ENCODE data around the gene NPY2R.

The NPY2R gene

GRCh38 chr4:155208258-155209054 is at the start of gene NPY2R:
TSS of gene NPY2R (plus strand) at chr4:155208636. CDS start at chr4:155213940, 5,304 bp downstream.
- Histone ChIP-seq H3K4me1 (ENCODE audit: control insufficient read depth in 2 of 2, insufficient read depth in 2 of 2, low read length in 2 of 2) (no peaks in the 10 kb centered on the region), H3K27me3 (ENCODE audit: control insufficient read depth in 2 of 2, insufficient read depth in 2 of 2, low read length in 2 of 2) (peaks cover 26 to 32% of the 10 kb centered on the region in 2 donors), H3K4me3 (ENCODE audit: low read length in 2 of 2) (peak within 1 kb of the TSS in 1 of 2 donors; percentile 18), H3K27ac (ENCODE audit: low read depth in 2 of 2, low read length in 2 of 2) (no peak within 1 kb of the TSS), H3K9me3 (ENCODE audit: control insufficient read depth in 2 of 2, low read length in 2 of 2) (no peaks in the 10 kb centered on the region), H3K36me3 (ENCODE audit: control insufficient read depth in 2 of 2, insufficient read depth in 2 of 2, low read length in 2 of 2) (no peaks in the 10 kb centered on the region), H3K9ac (ENCODE audit: low read depth in 1 of 2, low read length in 2 of 2) (peak within 1 kb of the TSS in 1 of 2 donors; percentile 1)

DNA sequence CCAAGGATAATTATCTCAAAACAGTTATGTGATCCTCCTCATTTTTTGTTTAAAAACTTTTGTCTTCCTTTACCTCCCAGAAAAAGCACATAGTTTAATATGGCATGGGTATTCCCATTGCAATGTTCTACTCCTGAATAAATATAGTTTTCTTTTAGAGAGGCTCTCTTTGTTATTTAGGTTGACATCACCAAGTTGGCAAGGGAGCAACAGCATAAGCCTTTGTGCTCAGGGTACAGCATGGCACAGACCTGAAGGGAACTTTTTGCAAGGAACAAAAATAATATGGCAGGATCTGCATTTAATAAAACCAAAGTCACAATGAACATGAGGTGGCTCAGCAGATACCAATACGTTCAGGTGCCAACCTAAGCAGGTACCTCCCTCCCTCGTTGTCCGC is 47.1 kb upstream of the NPY2R start:
- Histone ChIP-seq H3K4me3 (ENCODE audit: low read length in 2 of 2) (no peak overlapping the region), H3K27me3 (ENCODE audit: control insufficient read depth in 2 of 2, insufficient read depth in 2 of 2, low read length in 2 of 2) (no peaks in the 10 kb centered on the region), H3K9me3 (ENCODE audit: control insufficient read depth in 2 of 2, low read length in 2 of 2) (no peaks in the 10 kb centered on the region), H3K36me3 (ENCODE audit: control insufficient read depth in 2 of 2, insufficient read depth in 2 of 2, low read length in 2 of 2) (no peaks in the 10 kb centered on the region), H3K27ac (ENCODE audit: low read depth in 2 of 2, low read length in 2 of 2) (no peak overlapping the region), H3K9ac (ENCODE audit: low read depth in 1 of 2, low read length in 2 of 2) (no peak overlapping the region), H3K4me1 (ENCODE audit: control insufficient read depth in 2 of 2, insufficient read depth in 2 of 2, low read length in 2 of 2) (no peaks in the 10 kb centered on the region)

DNA sequence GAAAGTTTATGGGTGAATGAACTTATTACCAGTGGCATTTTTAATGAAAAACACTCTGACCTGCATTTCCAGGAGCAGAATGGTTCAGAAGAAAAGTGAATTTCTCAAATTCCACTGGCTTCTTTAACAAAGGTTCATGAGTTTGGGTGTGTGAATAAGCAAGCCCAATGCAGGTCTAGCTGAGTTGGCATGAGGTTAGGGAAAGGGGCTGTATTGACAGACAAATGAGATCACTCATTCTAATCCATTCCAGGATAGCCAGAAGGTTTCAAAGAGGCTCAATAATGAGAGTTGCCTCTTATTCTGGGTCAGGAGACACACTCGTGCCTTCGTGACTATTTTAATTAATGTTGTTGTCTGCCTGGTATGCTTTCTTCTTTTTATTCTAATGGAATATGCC is 43.7 kb upstream of the NPY2R start:
- H3K9ac ChIP-seq (ENCODE audit: low read depth in 1 of 2, low read length in 2 of 2): no peak overlapping the region
- H3K27ac ChIP-seq (ENCODE audit: low read depth in 2 of 2, low read length in 2 of 2): no peak overlapping the region

DNA sequence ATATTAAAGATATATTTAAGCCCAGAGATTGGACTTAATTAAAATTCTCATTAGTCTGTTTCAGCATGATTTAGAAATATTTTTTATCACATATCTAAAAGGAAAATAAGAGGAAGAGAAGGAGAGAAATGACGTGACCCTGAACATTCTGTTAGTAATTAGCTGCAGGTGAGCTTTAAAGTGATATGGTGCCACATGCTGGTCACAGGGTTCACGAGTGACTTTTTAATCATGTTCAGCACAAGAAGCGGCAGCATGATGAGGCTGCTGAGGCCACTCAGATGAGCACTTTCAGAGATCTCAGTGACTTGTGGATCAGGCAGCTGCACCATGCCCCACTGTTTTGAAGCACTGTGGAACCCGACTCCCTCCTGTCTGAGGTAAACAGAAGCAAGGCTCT is 37.9 kb upstream of the NPY2R start:
- Histone ChIP-seq H3K36me3 (ENCODE audit: control insufficient read depth in 2 of 2, insufficient read depth in 2 of 2, low read length in 2 of 2) (no peaks in the 10 kb centered on the region), H3K27ac (ENCODE audit: low read depth in 2 of 2, low read length in 2 of 2) (no peak overlapping the region), H3K4me1 (ENCODE audit: control insufficient read depth in 2 of 2, insufficient read depth in 2 of 2, low read length in 2 of 2) (no peaks in the 10 kb centered on the region), H3K27me3 (ENCODE audit: control insufficient read depth in 2 of 2, insufficient read depth in 2 of 2, low read length in 2 of 2) (no peaks in the 10 kb centered on the region), H3K4me3 (ENCODE audit: low read length in 2 of 2) (no peak overlapping the region), H3K9ac (ENCODE audit: low read depth in 1 of 2, low read length in 2 of 2) (no peak overlapping the region), H3K9me3 (ENCODE audit: control insufficient read depth in 2 of 2, low read length in 2 of 2) (no peaks in the 10 kb centered on the region)

More for the DNA sequence above, 43.7 kb upstream of the NPY2R start:
- Histone ChIP-seq H3K9me3 (ENCODE audit: control insufficient read depth in 2 of 2, low read length in 2 of 2) (no peaks in the 10 kb centered on the region), H3K27me3 (ENCODE audit: control insufficient read depth in 2 of 2, insufficient read depth in 2 of 2, low read length in 2 of 2) (no peaks in the 10 kb centered on the region), H3K4me3 (ENCODE audit: low read length in 2 of 2) (no peak overlapping the region), H3K4me1 (ENCODE audit: control insufficient read depth in 2 of 2, insufficient read depth in 2 of 2, low read length in 2 of 2) (no peaks in the 10 kb centered on the region), H3K36me3 (ENCODE audit: control insufficient read depth in 2 of 2, insufficient read depth in 2 of 2, low read length in 2 of 2) (no peaks in the 10 kb centered on the region)

- Histone ChIP-seq H3K4me3 (ENCODE audit: low read length in 2 of 2) (no peak overlapping the region), H3K36me3 (ENCODE audit: control insufficient read depth in 2 of 2, insufficient read depth in 2 of 2, low read length in 2 of 2) (no peaks in the 10 kb centered on the region), H3K27me3 (ENCODE audit: control insufficient read depth in 2 of 2, insufficient read depth in 2 of 2, low read length in 2 of 2) (no peaks in the 10 kb centered on the region), H3K4me1 (ENCODE audit: control insufficient read depth in 2 of 2, insufficient read depth in 2 of 2, low read length in 2 of 2) (no peaks in the 10 kb centered on the region), H3K9ac (ENCODE audit: low read depth in 1 of 2, low read length in 2 of 2) (no peak overlapping the region), H3K27ac (ENCODE audit: low read depth in 2 of 2, low read length in 2 of 2) (no peak overlapping the region), H3K9me3 (ENCODE audit: control insufficient read depth in 2 of 2, low read length in 2 of 2) (no peaks in the 10 kb centered on the region)
Measured at GRCh38 chr4:155173371-155173770, 35.1 kb upstream of the NPY2R start.

GRCh38 chr4:155174668-155175067 is 33.8 kb upstream of the NPY2R start:
- H3K9ac ChIP-seq (ENCODE audit: low read depth in 1 of 2, low read length in 2 of 2): no peak overlapping the region
- no peak overlapping the region for H3K4me3 ChIP-seq (ENCODE audit: low read length in 2 of 2)
- H3K27ac ChIP-seq (ENCODE audit: low read depth in 2 of 2, low read length in 2 of 2): no peak overlapping the region
- no peaks in the 10 kb centered on the region for H3K36me3 ChIP-seq (ENCODE audit: control insufficient read depth in 2 of 2, insufficient read depth in 2 of 2, low read length in 2 of 2)
- H3K9me3 ChIP-seq (ENCODE audit: control insufficient read depth in 2 of 2, low read length in 2 of 2): no peaks in the 10 kb centered on the region
- H3K27me3 ChIP-seq (ENCODE audit: control insufficient read depth in 2 of 2, insufficient read depth in 2 of 2, low read length in 2 of 2): no peaks in the 10 kb centered on the region
- no peaks in the 10 kb centered on the region for H3K4me1 ChIP-seq (ENCODE audit: control insufficient read depth in 2 of 2, insufficient read depth in 2 of 2, low read length in 2 of 2)

DNA sequence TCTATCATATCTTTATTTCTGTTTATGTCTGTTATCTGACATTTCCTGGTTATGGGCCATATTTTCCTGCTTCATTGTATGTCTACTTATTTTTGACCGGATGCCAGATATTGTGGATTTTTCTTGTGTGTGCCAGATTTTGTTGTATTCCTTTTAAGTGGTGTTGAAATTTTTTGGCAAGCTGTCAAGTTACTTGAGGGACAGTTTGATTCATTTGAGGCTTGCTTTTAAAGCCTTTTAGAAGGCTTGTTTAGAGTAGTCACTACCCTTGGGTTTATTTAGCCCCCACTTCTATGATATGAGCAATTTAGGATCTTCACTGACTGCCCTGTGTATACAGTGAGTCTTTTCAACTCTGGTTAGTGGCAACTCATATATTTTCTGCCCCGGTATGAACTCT is 29.2 kb upstream of the NPY2R start:
- Histone ChIP-seq H3K27ac (ENCODE audit: low read depth in 2 of 2, low read length in 2 of 2) (no peak overlapping the region), H3K27me3 (ENCODE audit: control insufficient read depth in 2 of 2, insufficient read depth in 2 of 2, low read length in 2 of 2) (no peaks in the 10 kb centered on the region), H3K9ac (ENCODE audit: low read depth in 1 of 2, low read length in 2 of 2) (no peak overlapping the region)

GRCh38 chr4:155186972-155187371 is 21.5 kb upstream of the NPY2R start:
- Histone ChIP-seq H3K27me3 (ENCODE audit: control insufficient read depth in 2 of 2, insufficient read depth in 2 of 2, low read length in 2 of 2) (no peaks in the 10 kb centered on the region), H3K4me1 (ENCODE audit: control insufficient read depth in 2 of 2, insufficient read depth in 2 of 2, low read length in 2 of 2) (no peaks in the 10 kb centered on the region), H3K9ac (ENCODE audit: low read depth in 1 of 2, low read length in 2 of 2) (no peak overlapping the region), H3K9me3 (ENCODE audit: control insufficient read depth in 2 of 2, low read length in 2 of 2) (no peaks in the 10 kb centered on the region), H3K4me3 (ENCODE audit: low read length in 2 of 2) (no peak overlapping the region), H3K27ac (ENCODE audit: low read depth in 2 of 2, low read length in 2 of 2) (no peak overlapping the region), H3K36me3 (ENCODE audit: control insufficient read depth in 2 of 2, insufficient read depth in 2 of 2, low read length in 2 of 2) (no peaks in the 10 kb centered on the region)

More for the DNA sequence above, 29.2 kb upstream of the NPY2R start:
- Histone ChIP-seq H3K4me1 (ENCODE audit: control insufficient read depth in 2 of 2, insufficient read depth in 2 of 2, low read length in 2 of 2) (no peaks in the 10 kb centered on the region), H3K36me3 (ENCODE audit: control insufficient read depth in 2 of 2, insufficient read depth in 2 of 2, low read length in 2 of 2) (no peaks in the 10 kb centered on the region), H3K4me3 (ENCODE audit: low read length in 2 of 2) (no peak overlapping the region), H3K9me3 (ENCODE audit: control insufficient read depth in 2 of 2, low read length in 2 of 2) (no peaks in the 10 kb centered on the region)

DNA sequence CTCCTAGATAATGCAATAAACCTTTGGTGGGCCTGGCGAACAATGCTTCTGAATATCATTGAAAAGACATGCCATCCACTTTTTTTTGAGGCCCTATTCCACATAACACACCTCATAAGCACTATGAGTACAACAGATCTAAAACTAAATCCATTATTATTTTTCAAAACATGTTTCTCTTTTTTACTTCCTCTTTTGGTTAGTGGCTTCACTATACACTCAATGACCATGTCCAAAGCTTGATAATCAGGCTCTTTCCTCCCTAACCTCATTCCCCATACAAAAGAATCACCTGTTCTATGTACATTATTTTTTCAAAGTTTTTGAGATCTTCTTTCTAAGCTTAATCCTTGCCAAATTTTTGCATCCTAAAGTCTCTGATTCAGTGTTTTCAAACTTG is 20.4 kb upstream of the NPY2R start:
- Histone ChIP-seq H3K27ac (ENCODE audit: low read depth in 2 of 2, low read length in 2 of 2) (no peak overlapping the region), H3K4me1 (ENCODE audit: control insufficient read depth in 2 of 2, insufficient read depth in 2 of 2, low read length in 2 of 2) (no peaks in the 10 kb centered on the region), H3K9me3 (ENCODE audit: control insufficient read depth in 2 of 2, low read length in 2 of 2) (no peaks in the 10 kb centered on the region), H3K9ac (ENCODE audit: low read depth in 1 of 2, low read length in 2 of 2) (no peak overlapping the region), H3K36me3 (ENCODE audit: control insufficient read depth in 2 of 2, insufficient read depth in 2 of 2, low read length in 2 of 2) (no peaks in the 10 kb centered on the region), H3K27me3 (ENCODE audit: control insufficient read depth in 2 of 2, insufficient read depth in 2 of 2, low read length in 2 of 2) (no peaks in the 10 kb centered on the region), H3K4me3 (ENCODE audit: low read length in 2 of 2) (no peak overlapping the region)

DNA sequence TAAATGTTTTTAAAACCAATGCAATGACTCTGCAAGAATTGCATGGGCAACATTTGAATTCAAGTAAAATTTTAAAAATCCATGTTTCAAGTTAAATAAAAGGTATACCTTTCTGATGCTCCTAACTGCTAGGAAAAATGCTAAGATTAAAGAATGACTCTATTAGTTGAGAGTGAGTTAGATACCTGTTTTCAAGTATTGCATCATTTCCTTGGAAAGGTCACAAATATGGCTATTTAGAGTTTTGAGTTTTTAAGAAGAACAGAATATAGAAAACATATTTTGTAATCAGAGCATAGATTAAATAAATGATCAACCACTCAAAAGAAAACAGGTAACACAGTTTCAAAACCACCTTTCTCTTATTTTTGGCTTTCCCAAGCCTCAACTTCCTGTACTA is 18.3 kb upstream of the NPY2R start:
- no peaks in the 10 kb centered on the region for H3K36me3 ChIP-seq (ENCODE audit: control insufficient read depth in 2 of 2, insufficient read depth in 2 of 2, low read length in 2 of 2)
- no peaks in the 10 kb centered on the region for H3K9me3 ChIP-seq (ENCODE audit: control insufficient read depth in 2 of 2, low read length in 2 of 2)
- no peak overlapping the region for H3K9ac ChIP-seq (ENCODE audit: low read depth in 1 of 2, low read length in 2 of 2)
- H3K4me3 ChIP-seq (ENCODE audit: low read length in 2 of 2): no peak overlapping the region
- no peaks in the 10 kb centered on the region for H3K4me1 ChIP-seq (ENCODE audit: control insufficient read depth in 2 of 2, insufficient read depth in 2 of 2, low read length in 2 of 2)
- no peaks in the 10 kb centered on the region for H3K27me3 ChIP-seq (ENCODE audit: control insufficient read depth in 2 of 2, insufficient read depth in 2 of 2, low read length in 2 of 2)
- H3K27ac ChIP-seq (ENCODE audit: low read depth in 2 of 2, low read length in 2 of 2): no peak overlapping the region

All from mucosa of rectum (tissue), 2 donors.